ENCODE data around the gene CENPO.
"Not testable (repeated sequence)": the region's sequence is repeated elsewhere in the genome, so short reads cannot be mapped to it uniquely, and the experiment has no call there.

CENPO gene

GRCh38 chr2:24787532-24787931, 5.7 kb upstream of the CENPO start:
- intact Hi-C loops (cut with DNase I), result no loop called here
- DNase-seq, result no peak

GRCh38 chr2:24788816-24789215, 4.4 kb upstream of the CENPO start:
- intact Hi-C loops (cut with DNase I), result no loop called here
- no peak for DNase-seq

GRCh38 chr2:24791452-24791851, 1.8 kb upstream of the CENPO start:
- intact Hi-C loops (cut with DNase I), result no loop called here

GRCh38 chr2:24792542-24792873, 717 bp upstream of the CENPO start:
- intact Hi-C loops (cut with DNase I), result loop anchor here (2.0 kb wide), 1 partner anchor 302 kb away; the partner anchor contains the start of gene NCOA1
- no peak for DNase-seq

More at GRCh38 chr2:24791452-24791851, 1.8 kb upstream of the CENPO start:
- DNase-seq, result no peak

- intact Hi-C loops (cut with DNase I), result loop anchor here (1.0 to 2.0 kb wide), 2 partner anchors 73 to 303 kb away; partner anchors contain the start of gene NCOA1
- no peak for DNase-seq
Measured at GRCh38 chr2:24793761-24794435, 673 bp downstream of the CENPO start.

GRCh38 chr2:24797644-24798043, 4.4 kb downstream of the CENPO start:
- no peak for DNase-seq
- intact Hi-C loops (cut with DNase I), result no loop called here

GRCh38 chr2:24800487-24800886, 7.3 kb downstream of the CENPO start:
- intact Hi-C loops (cut with DNase I); DNase-seq: not testable (repeated sequence)

GRCh38 chr2:24805811-24806660, 12.8 kb downstream of the CENPO start:
- DNase-seq; intact Hi-C loops (cut with DNase I): not testable (repeated sequence)

GRCh38 chr2:24806661-24807036, 13.4 kb downstream of the CENPO start:
- DNase-seq, result no peak
- intact Hi-C loops (cut with DNase I), result no loop called here

GRCh38 chr2:24809316-24810007, 16.2 kb downstream of the CENPO start:
- no peak for DNase-seq
- intact Hi-C loops (cut with DNase I), result no loop called here

GRCh38 chr2:24813691-24814137, 20.5 kb downstream of the CENPO start:
- intact Hi-C loops (cut with DNase I), result no loop called here
- DNase-seq, result peak in 1 of 10 donors; percentile 60

GRCh38 chr2:24814516-24814915, 21.3 kb downstream of the CENPO start:
- intact Hi-C loops (cut with DNase I), result no loop called here
- no peak for DNase-seq

GRCh38 chr2:24815171-24815570, 21.9 kb downstream of the CENPO start:
- intact Hi-C loops (cut with DNase I), result no loop called here
- DNase-seq, result no peak

- DNase-seq, result no peak
- intact Hi-C loops (cut with DNase I), result no loop called here
Measured at GRCh38 chr2:24816404-24816803, 23.2 kb downstream of the CENPO start.

- intact Hi-C loops (cut with DNase I), result no loop called here
- DNase-seq, result no peak
Measured at GRCh38 chr2:24816884-24817283, 23.7 kb downstream of the CENPO start.

GRCh38 chr2:24818721-24819167, 25.5 kb downstream of the CENPO start:
- DNase-seq, result peak in 1 of 10 donors; percentile 27
- intact Hi-C loops (cut with DNase I), result no loop called here

GRCh38 chr2:24819442-24820174, 26.4 kb downstream of the CENPO start:
- peak in 1 of 10 donors; percentile 63 for DNase-seq
- intact Hi-C loops (cut with DNase I), result loop anchor here (10.0 kb wide), 1 partner anchor 585 kb away; no protein-coding TSS in a partner anchor

GRCh38 chr2:24820175-24820513, 26.9 kb downstream of the CENPO start:
- peak in 1 of 10 donors; percentile 32 for DNase-seq
- intact Hi-C loops (cut with DNase I), result loop anchor here (10.0 kb wide), 1 partner anchor 585 kb away; no protein-coding TSS in a partner anchor

- DNase-seq, result peak in 1 of 10 donors; percentile 36
- intact Hi-C loops (cut with DNase I), result loop anchor here (10.0 kb wide), 1 partner anchor 586 kb away; no protein-coding TSS in a partner anchor
Measured at GRCh38 chr2:24820598-24821432, 27.6 kb downstream of the CENPO start.

All from posterior cingulate gyrus (tissue), 11 donors.